Astrocyte (in vitro differentiated cells and primary cell): Measurements from ENCODE around the gene HIVEP2.

Experiments
- EZH2 ChIP-seq: IDR thresholded peaks from 2 replicates; pipeline ENCODE4 v1.6.1; 2012; ENCODE audit warnings: mild to moderate bottlenecking, low read length, inconsistent platforms; ENCODE audit not compliant: insufficient read depth
- TF ChIP-seq, protein P1 (sequence below): IDR thresholded peaks from 2 replicates; pipeline ENCODE4 v1.5.1; 2011; ENCODE audit warnings: low read depth, mild to moderate bottlenecking, inconsistent platforms, low read length, moderate library complexity; ENCODE audit not compliant: insufficient read depth

- TF ChIP-seq, protein P1, sequence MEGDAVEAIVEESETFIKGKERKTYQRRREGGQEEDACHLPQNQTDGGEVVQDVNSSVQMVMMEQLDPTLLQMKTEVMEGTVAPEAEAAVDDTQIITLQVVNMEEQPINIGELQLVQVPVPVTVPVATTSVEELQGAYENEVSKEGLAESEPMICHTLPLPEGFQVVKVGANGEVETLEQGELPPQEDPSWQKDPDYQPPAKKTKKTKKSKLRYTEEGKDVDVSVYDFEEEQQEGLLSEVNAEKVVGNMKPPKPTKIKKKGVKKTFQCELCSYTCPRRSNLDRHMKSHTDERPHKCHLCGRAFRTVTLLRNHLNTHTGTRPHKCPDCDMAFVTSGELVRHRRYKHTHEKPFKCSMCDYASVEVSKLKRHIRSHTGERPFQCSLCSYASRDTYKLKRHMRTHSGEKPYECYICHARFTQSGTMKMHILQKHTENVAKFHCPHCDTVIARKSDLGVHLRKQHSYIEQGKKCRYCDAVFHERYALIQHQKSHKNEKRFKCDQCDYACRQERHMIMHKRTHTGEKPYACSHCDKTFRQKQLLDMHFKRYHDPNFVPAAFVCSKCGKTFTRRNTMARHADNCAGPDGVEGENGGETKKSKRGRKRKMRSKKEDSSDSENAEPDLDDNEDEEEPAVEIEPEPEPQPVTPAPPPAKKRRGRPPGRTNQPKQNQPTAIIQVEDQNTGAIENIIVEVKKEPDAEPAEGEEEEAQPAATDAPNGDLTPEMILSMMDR = no peak
- no peak for TF ChIP-seq EZH2
These were observed 115.4 kb downstream of the HIVEP2 start for GRCh38 chr6:142829556-142829955.
